Calu3 (cell line): ENCODE data around the gene PPARG. TPM values are rescaled to one million over a fixed set of nuclear protein-coding genes. Genes with fewer than 3 reads are reported as not detected.

Source experiments
- BruUV-seq: library from RNA; stranded (reverse); fragments of 400-500 nt; replicated peaks from 2 replicates; lab custom pipeline; 2021; lab: Mats Ljungman, UMichigan
- CTCF ChIA-PET: fragments of 300-600 bp; sonication (Branson Sonifier 250); formaldehyde crosslinking; loops from one replicate; lab custom pipeline; 2022; ENCODE audit warnings: antibody characterized with exemption; lab: Charles Lee
- DNase-seq: peaks from one replicate; pipeline ENCODE4 v3.0.0; 2022
- H3K27ac Mint-ChIP-seq: one replicate; pipeline ENCODE4 v1.8.0; 2022; ENCODE audit warnings: mixed read lengths; ENCODE audit not compliant: unreplicated experiment
- H3K27me3 Mint-ChIP-seq: one replicate; pipeline ENCODE4 v1.8.0; 2022; ENCODE audit warnings: mixed read lengths; ENCODE audit not compliant: unreplicated experiment
- H3K36me3 Mint-ChIP-seq: one replicate; pipeline ENCODE4 v1.8.0; 2022; ENCODE audit warnings: mild to moderate bottlenecking, moderate library complexity, mixed read lengths; ENCODE audit not compliant: insufficient read depth, unreplicated experiment
- H3K4me1 Mint-ChIP-seq: one replicate; pipeline ENCODE4 v1.8.0; 2022; ENCODE audit warnings: mild to moderate bottlenecking, low read depth, mixed read lengths; ENCODE audit not compliant: unreplicated experiment
- H3K4me3 Mint-ChIP-seq: one replicate; pipeline ENCODE4 v1.8.0; 2022; ENCODE audit warnings: mild to moderate bottlenecking, low read depth, moderate library complexity, mixed read lengths; ENCODE audit not compliant: unreplicated experiment
- H3K9me3 Mint-ChIP-seq: one replicate; pipeline ENCODE4 v1.8.0; 2022; ENCODE audit warnings: low read depth, mixed read lengths; ENCODE audit not compliant: unreplicated experiment
- CTCF ChIP-seq: fragments of 200-600 bp; IDR thresholded peaks from one replicate; pipeline ENCODE4 v1.8.0; 2022; ENCODE audit warnings: antibody characterized with exemption; ENCODE audit not compliant: unreplicated experiment
- intact Hi-C: fragments of 100-400 bp; cut with micrococcal nuclease; formaldehyde crosslinking; loops from one replicate; pipeline ENCODE4 v1.10.0; 2022; ENCODE audit not compliant: unreplicated experiment
- total RNA-seq: library from RNA; stranded (reverse); gene quantifications from 2 replicates; pipeline ENCODE4 v1.2.3, GENCODE V29; 2022

PPARG gene
- total RNA-seq, 1 experiment from 2014 or later = 85.8 TPM

GRCh38 chr3:12371525-12372140 is 82.8 kb downstream of the PPARG start:
- Mint-ChIP-seq H3K27ac (no peak overlapping the region), H3K9me3 (no peaks in the 10 kb centered on the region), H3K27me3 (no peaks in the 10 kb centered on the region), H3K4me1 (peaks cover 33% of the 10 kb centered on the region), H3K36me3 (peaks cover 6% of the 10 kb centered on the region), H3K4me3 (no peak overlapping the region)
- CTCF ChIA-PET = no interaction called here
- no peak for TF ChIP-seq CTCF
- intact Hi-C loops = no loop called here
- BruUV-seq = no TSS peak
- DNase-seq = no peak

GRCh38 chr3:12372741-12373280 is 83.9 kb downstream of the PPARG start:
- Mint-ChIP-seq H3K36me3 (peaks cover 6% of the 10 kb centered on the region), H3K4me3 (no peak overlapping the region), H3K4me1 (peaks cover 33% of the 10 kb centered on the region), H3K9me3 (no peaks in the 10 kb centered on the region), H3K27ac (no peak overlapping the region), H3K27me3 (no peaks in the 10 kb centered on the region)
- DNase-seq = no peak
- CTCF ChIA-PET = no interaction called here
- no peak for TF ChIP-seq CTCF
- intact Hi-C loops = no loop called here
- no TSS peak for BruUV-seq

GRCh38 chr3:12375572-12375971 is 86.7 kb downstream of the PPARG start:
- H3K27me3 Mint-ChIP-seq = no peaks in the 10 kb centered on the region
- TF ChIP-seq CTCF = no peak
- no peak overlapping the region for H3K4me3 Mint-ChIP-seq
- peaks cover 17% of the 10 kb centered on the region for H3K4me1 Mint-ChIP-seq
- no peaks in the 10 kb centered on the region for H3K9me3 Mint-ChIP-seq
- peaks cover 11% of the 10 kb centered on the region for H3K36me3 Mint-ChIP-seq
- intact Hi-C loops = no loop called here
- no peak for DNase-seq
- CTCF ChIA-PET = no interaction called here
- no peak overlapping the region for H3K27ac Mint-ChIP-seq
- no TSS peak for BruUV-seq

GRCh38 chr3:12379640-12380429 is 91.0 kb downstream of the PPARG start:
- no peaks in the 10 kb centered on the region for H3K27me3 Mint-ChIP-seq
- peaks cover 16% of the 10 kb centered on the region for H3K36me3 Mint-ChIP-seq
- intact Hi-C loops = no loop called here
- DNase-seq = no peak
- peak overlapping the region; percentile 57 for H3K27ac Mint-ChIP-seq
- no peak overlapping the region for H3K4me3 Mint-ChIP-seq
- H3K4me1 Mint-ChIP-seq = peaks cover 5% of the 10 kb centered on the region
- TF ChIP-seq CTCF = no peak
- CTCF ChIA-PET = no interaction called here
- BruUV-seq = no TSS peak
- H3K9me3 Mint-ChIP-seq = no peaks in the 10 kb centered on the region
